ENCODE measurements around the gene UBL3.

The UBL3 gene

DNA sequence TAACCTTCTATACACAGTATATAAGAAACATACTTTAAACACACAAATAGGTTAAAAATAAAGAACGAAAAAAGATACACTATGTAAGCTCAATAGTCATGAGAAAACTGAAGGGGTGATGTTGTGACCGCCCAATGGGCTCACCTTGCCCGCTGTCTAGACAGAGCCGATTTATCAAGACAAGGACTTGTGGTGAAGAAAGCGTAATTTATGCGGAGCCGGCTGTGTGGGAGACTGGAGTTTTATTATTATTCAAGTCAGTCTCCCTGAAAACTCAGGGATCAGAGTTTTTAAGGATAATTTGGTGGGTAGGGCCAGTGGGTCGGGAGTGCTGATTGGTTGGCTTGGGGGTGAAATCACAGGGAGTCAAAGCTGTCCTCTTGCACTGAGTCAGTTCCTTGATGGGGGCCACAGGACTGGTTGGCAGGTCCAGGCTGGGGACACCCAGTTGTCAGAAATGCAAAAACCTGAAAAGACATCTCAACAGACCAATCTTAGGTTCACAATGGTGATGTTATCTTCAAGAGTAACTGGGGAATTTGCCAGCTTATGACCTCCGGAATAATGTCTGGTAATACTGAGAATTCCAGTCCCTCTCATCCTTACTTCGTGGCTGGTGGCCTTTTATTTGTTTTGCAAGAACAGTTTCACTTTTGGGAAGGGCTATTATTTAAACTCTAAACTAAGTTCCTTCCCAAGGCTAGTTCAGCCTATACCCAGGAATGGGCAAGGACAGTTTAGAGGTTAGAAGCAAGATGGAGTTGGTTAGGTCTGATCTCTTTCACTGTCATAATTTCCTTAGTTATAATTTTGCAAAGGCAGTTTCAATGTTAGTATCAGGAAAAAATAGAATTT, 96.6 kb downstream of the UBL3 start:
- DNase-seq: no peak

GRCh38 chr13:29752175-29752574, 98.2 kb downstream of the UBL3 start:
- no peak for DNase-seq

DNA sequence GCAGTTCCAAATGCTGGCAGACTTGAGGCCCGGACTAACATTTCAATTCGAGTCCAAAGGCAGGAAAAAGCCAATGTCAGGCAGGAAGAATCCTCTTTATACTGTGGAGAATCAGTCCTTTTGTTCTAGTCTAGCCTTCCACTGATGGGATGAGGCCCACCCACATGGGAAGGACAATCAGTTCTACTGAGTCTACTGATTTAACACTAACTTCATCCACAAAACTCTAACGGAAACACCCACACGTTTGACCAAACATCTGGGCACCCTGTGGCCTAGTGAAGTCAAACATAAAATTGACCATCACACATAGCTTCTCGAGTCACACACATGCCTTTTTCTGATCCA, 100.3 kb downstream of the UBL3 start:
- no peak for DNase-seq

DNA sequence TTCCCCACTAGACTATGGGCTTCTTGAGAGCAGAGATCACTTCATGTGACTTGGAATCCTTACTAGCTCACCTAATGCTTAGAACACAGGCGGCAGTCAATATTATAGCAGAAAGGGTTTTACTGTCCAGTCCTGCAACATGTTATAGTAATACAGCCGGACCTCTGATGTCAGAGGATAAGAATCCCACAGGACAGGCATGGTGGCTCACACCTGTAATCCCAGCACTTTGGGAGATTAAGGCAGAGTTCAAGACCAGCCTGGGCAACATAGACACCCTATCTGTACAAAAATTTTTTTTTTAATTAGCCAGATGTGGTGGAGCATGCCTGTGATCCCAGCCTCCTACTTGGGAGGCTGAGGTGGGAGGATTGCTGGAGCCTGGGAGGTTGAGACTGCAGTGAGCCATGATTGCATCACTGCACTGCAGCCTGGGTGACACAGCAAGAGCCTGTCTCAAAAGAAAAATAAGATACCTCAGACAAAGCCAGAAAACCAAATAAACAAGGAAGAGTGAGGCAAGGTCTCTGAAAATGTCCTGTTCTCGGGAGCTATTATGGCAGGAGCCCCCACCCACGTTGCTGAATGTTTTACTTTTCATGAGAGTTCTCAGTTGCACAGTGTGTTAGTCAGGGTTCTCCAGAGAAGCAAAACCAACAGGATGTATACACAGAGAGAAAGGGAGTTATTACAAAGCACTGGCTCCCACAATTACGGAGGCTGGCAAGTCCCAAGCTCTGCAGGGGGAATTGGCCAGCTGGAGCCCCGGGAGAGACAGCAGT, 100.8 kb downstream of the UBL3 start:
- DNase-seq: no peak

GRCh38 chr13:29748097-29748496, 102.3 kb downstream of the UBL3 start:
- DNase-seq: no peak

DNA sequence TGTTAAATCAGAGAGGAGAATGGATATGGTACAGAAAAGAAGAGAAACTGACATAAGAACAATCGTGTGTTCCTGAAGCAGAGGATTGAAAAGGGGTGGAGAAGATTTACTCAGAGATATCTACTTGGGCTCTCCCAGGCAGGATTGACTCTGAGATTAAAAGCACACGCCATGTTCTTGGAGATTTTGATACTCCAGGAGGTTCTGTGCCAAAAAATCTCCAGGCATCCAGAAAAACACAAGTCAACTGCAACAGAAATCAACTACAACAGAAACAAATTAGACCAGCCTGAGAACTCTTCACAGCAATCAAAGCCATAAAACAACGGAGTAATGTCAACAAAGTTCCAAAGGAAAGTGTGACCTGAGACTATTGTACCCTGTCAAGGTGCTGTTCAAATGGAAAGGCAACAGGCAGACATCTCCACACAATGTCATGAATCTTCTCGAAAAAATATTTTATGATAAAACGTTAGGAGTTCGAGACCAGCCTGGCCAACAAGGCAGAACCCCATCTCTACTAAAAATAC, 104.2 kb downstream of the UBL3 start:
- DNase-seq: no peak

DNA sequence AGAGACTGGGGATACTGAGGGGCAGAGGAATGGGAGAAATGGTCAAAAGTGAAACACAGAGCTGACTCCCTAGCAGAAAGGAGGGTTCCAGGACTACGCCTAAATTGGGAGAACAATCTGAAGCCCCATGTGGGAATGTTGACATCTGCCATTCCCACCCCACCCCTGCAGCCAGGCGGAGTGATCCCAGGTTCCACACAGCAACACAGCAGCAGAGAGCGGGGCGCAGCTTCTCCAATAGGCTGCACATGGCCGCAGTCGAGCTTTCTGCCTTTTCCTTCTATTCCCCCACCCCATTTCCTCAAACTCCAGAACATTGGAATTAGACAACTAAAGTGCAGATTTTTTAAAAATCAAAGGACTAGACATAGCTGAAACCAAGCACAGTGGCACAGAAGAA, 104.7 kb downstream of the UBL3 start:
- no peak for DNase-seq

DNA sequence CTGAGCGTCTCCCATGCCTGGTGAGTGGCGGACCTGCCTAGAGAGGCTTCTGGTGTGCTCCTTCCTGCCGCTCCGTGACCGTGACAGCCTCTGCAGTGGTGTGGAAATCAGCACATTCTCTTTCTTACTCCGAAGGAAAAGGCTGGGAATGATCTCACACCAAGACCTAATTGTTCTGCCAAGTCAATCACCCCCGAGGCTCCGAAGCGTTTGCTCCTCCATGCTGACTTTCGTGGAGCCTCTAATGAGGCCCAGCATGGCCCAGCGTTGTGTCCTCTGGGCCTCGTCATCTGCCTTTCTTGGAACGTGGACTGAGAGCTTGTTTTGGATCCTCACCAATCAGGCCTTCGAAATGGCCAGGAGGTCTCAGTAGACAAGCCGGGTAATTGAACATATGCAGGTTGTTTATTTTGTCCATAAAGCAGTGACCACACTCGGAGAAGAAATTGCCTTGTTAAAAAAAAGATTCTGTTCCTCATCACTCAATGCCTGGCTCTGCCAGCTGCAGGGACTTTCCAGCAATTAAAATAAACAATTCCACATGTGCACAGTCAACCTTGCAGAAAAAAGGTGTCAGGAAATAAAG, 107.1 kb downstream of the UBL3 start:
- DNase-seq: no peak

DNA sequence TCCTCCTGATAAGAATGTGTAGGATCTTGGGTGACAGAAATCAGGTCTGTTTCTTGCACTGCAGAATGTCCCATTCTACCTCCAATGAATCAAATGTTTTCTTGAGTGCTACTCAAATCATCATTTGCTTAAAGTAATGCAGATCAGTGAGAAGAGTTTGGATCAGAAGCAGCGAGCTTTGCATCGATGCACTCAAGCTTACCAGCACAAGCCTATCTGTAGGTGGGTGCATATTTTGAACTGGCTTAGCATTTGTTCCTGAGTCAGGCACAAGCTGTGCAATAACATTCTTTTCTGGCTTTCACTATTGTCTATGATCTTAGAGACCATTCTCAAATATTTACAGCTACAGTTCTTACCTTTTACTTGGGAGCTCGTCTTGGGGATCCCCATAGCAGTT, 109.5 kb downstream of the UBL3 start:
- DNase-seq: no peak

DNA sequence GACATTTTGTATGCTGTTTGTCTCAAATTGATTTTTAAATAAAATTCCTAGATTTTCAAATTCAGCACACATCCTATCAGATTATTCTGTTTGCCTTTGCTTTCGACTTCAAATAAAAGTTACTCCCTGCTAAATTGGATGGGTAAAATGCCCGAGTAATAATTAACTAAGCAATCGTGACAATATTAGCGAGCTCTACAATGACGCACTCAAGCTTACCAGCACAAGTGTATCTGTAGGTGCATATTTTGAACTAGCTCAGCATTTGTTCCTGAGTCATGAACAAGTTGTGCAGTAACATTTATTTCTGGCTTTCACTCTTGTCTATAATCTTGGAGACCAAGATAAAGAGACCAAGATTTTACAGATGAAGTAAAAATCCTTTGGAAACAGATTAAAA, 113.4 kb downstream of the UBL3 start:
- DNase-seq: no peak

DNA sequence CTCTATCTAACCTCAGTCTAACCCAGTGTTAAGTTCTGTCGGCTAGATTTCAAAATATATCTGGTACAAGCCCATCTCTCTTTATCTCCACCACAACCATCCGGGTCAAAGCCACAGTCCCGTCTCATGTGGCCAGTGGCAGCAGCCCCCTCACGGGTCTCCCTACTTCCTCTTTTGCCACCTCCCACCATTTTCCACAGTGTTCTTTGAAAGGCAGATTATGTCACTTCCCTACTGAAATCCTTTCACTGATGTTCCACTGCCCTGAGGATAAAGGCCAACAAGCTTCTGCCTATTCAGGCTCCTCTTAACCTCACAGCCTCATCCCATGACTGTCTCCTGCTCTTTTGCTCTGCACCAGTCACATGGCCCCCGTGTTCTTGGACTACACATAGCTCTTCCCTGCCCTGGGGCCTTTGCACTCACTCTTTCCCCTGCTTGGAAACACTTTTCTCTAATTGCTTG, 117.2 kb downstream of the UBL3 start:
- no peak for DNase-seq

- no peak for DNase-seq
These were observed 120.2 kb downstream of the UBL3 start for GRCh38 chr13:29730253-29730652.

- DNase-seq: no peak
These were observed 128.0 kb downstream of the UBL3 start for GRCh38 chr13:29722415-29722814.

GRCh38 chr13:29721766-29722165, 128.7 kb downstream of the UBL3 start:
- DNase-seq: no peak

GRCh38 chr13:29718694-29719093, 131.7 kb downstream of the UBL3 start:
- DNase-seq: no peak

DNA sequence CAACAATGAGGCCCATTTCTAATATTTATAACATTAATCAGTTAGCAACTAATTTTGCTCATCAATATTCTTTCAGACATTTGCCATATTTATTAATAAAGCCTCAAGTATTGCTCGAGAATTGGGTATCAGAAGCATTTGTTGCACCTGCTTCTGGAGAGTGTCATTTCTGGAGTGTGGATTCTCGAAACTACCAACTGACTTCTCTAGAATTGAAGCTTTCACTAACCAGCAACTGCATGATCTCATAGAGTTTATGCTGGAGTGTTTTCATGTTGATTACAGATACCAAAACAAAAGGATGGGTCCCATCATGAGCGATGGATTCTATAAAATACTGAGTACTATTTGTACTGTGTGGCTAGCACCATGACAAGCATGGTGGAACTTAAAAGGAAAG, 133.9 kb downstream of the UBL3 start:
- no peak for DNase-seq
